GM19023 (cell line): ENCODE measurements around the gene SEMA6A.

ENCODE experiments used
- ATAC-seq: cut with Tn5 transposase; IDR thresholded peaks from one replicate; pipeline ENCODE4 v1.9.1; 2021; ENCODE audit warnings: mild to moderate bottlenecking, moderate library complexity; ENCODE audit not compliant: unreplicated experiment

Gene SEMA6A

GRCh38 chr5:116466727-116467464, 107.7 kb downstream of the SEMA6A start:
- ATAC-seq, result no peak

GRCh38 chr5:116465411-116465810, 109.2 kb downstream of the SEMA6A start:
- ATAC-seq, result no peak

GRCh38 chr5:116464144-116464708, 110.4 kb downstream of the SEMA6A start:
- ATAC-seq, result no peak

- ATAC-seq, result no peak
Measured at GRCh38 chr5:116462500-116462899, 112.1 kb downstream of the SEMA6A start.

GRCh38 chr5:116459301-116459700, 115.3 kb downstream of the SEMA6A start:
- no peak for ATAC-seq

- ATAC-seq, result no peak
Measured at GRCh38 chr5:116457062-116457461, 117.6 kb downstream of the SEMA6A start.

- ATAC-seq, result no peak
Measured at GRCh38 chr5:116456036-116456435, 118.6 kb downstream of the SEMA6A start.

- no peak for ATAC-seq
Measured at GRCh38 chr5:116455061-116455460, 119.6 kb downstream of the SEMA6A start.

- ATAC-seq, result peak; percentile 98
Measured at GRCh38 chr5:116454417-116454927, 120.2 kb downstream of the SEMA6A start.

- ATAC-seq, result no peak
Measured at GRCh38 chr5:116453988-116454411, 120.6 kb downstream of the SEMA6A start.

- ATAC-seq, result no peak
Measured at GRCh38 chr5:116452774-116453368, 121.8 kb downstream of the SEMA6A start.

- ATAC-seq, result no peak
Measured at GRCh38 chr5:116451905-116452450, 122.6 kb downstream of the SEMA6A start.

- ATAC-seq, result no peak
Measured at GRCh38 chr5:116451066-116451465, 123.6 kb downstream of the SEMA6A start.

GRCh38 chr5:116449458-116449857, 125.2 kb downstream of the SEMA6A start:
- no peak for ATAC-seq

- no peak for ATAC-seq
Measured at GRCh38 chr5:116448870-116449427, 125.7 kb downstream of the SEMA6A start.

- no peak for ATAC-seq
Measured at GRCh38 chr5:116448450-116448849, 126.2 kb downstream of the SEMA6A start.

- ATAC-seq, result no peak
Measured at GRCh38 chr5:116446356-116447005, 128.1 kb downstream of the SEMA6A start.

- ATAC-seq, result no peak
Measured at GRCh38 chr5:116445311-116445710, 129.3 kb downstream of the SEMA6A start.

GRCh38 chr5:116444373-116445295, 130.0 kb downstream of the SEMA6A start:
- ATAC-seq, result no peak
